GM21717 (cell line): Measurements from ENCODE around the gene TMEM250.

ENCODE experiments used
- ATAC-seq: cut with Tn5 transposase; IDR thresholded peaks from one replicate; pipeline ENCODE4 v1.9.1; 2021; ENCODE audit warnings: mild to moderate bottlenecking, moderate library complexity; ENCODE audit not compliant: unreplicated experiment

The TMEM250 gene

GRCh38 chr9:136147890-136148714 is 29.4 kb upstream of the TMEM250 start:
- no peak for ATAC-seq

- no peak for ATAC-seq
Measured at GRCh38 chr9:136147038-136147889, 28.6 kb upstream of the TMEM250 start.

- no peak for ATAC-seq
Measured at GRCh38 chr9:136146126-136147037, 27.7 kb upstream of the TMEM250 start.

- ATAC-seq: no peak
Measured at GRCh38 chr9:136145580-136145979, 26.9 kb upstream of the TMEM250 start.

- no peak for ATAC-seq
Measured at GRCh38 chr9:136144450-136144849, 25.8 kb upstream of the TMEM250 start.

- ATAC-seq: no peak
Measured at GRCh38 chr9:136143215-136144001, 24.7 kb upstream of the TMEM250 start.

- no peak for ATAC-seq
Measured at GRCh38 chr9:136142859-136143214, 24.2 kb upstream of the TMEM250 start.

- ATAC-seq: no peak
Measured at GRCh38 chr9:136142414-136142796, 23.7 kb upstream of the TMEM250 start.

- no peak for ATAC-seq
Measured at GRCh38 chr9:136141682-136142413, 23.2 kb upstream of the TMEM250 start.

- no peak for ATAC-seq
Measured at GRCh38 chr9:136140966-136141365, 22.3 kb upstream of the TMEM250 start.

- ATAC-seq: no peak
Measured at GRCh38 chr9:136140046-136140445, 21.4 kb upstream of the TMEM250 start.

- no peak for ATAC-seq
Measured at GRCh38 chr9:136138566-136138965, 19.9 kb upstream of the TMEM250 start.

GRCh38 chr9:136137321-136138265 is 18.9 kb upstream of the TMEM250 start:
- ATAC-seq: no peak

- no peak for ATAC-seq
Measured at GRCh38 chr9:136136127-136136925, 17.7 kb upstream of the TMEM250 start.

- no peak for ATAC-seq
Measured at GRCh38 chr9:136135326-136136126, 16.9 kb upstream of the TMEM250 start.

- ATAC-seq: no peak
Measured at GRCh38 chr9:136133959-136134484, 15.3 kb upstream of the TMEM250 start.
